Stomach smooth muscle (tissue), 2 donors: ENCODE results near the gene ZNF155.

ENCODE experiments used
- H3K27ac ChIP-seq: one replicate; pipeline ENCODE4 v1.7.0; 2013; ENCODE audit warnings: mild to moderate bottlenecking, low read length, inconsistent platforms
- H3K27me3 ChIP-seq, 2 donors: one replicate each; pipeline ENCODE4 v1.7.0; 2013; ENCODE audit warnings: low read length in 2 of 2; ENCODE audit not compliant: insufficient read depth in 2 of 2, control insufficient read depth in 1 of 2
- H3K36me3 ChIP-seq, 2 donors: one replicate each; pipeline ENCODE4 v1.7.0; 2013; ENCODE audit warnings: low read length in 2 of 2; ENCODE audit not compliant: control insufficient read depth in 2 of 2, insufficient read depth in 2 of 2
- H3K4me1 ChIP-seq: one replicate; pipeline ENCODE4 v1.7.0; 2013; ENCODE audit warnings: low read length; ENCODE audit not compliant: control insufficient read depth, insufficient read depth
- H3K4me3 ChIP-seq, 2 donors: one replicate each; pipeline ENCODE4 v1.7.0; 2013; ENCODE audit warnings: low read length in 2 of 2
- H3K9ac ChIP-seq, 2 donors: one replicate each; pipeline ENCODE4 v1.7.0; 2013; ENCODE audit warnings: low read length in 2 of 2, mild to moderate bottlenecking in 1 of 2
- H3K9me3 ChIP-seq, 2 donors: one replicate each; pipeline ENCODE4 v1.7.0; 2013; ENCODE audit warnings: low read length in 2 of 2; ENCODE audit not compliant: control insufficient read depth in 2 of 2
- donor health status: healthy.
- donor health status: Pancreatic carcinoma.

ZNF155 gene

DNA sequence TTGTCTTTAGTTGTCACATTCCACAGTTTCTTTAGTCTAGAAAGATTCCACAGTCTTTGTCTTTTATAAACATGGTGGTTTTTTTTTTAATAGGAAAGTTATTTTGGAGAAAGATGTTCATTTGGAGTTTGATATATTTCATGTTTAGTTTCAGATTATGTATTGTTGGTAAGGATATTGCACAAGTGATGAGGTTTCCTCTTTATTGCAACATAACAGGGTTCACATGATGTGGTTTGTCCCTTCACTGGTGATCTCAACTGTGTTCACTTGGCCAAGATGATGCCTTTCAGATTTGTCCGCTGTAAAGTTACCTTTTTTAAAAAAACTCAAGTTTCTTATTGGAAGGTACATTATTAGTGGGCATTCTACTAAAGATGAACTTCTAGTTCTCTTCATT lies 22.0 kb downstream of the ZNF155 start:
- no peak overlapping the region for H3K27ac ChIP-seq
- peaks cover 37 to 39% of the 10 kb centered on the region in 2 donors for H3K36me3 ChIP-seq
- peaks cover 22 to 29% of the 10 kb centered on the region in 2 donors for H3K9me3 ChIP-seq

GRCh38 chr19:44007473-44007872 lies 23.5 kb downstream of the ZNF155 start:
- Histone ChIP-seq H3K9me3 (peaks cover 23 to 39% of the 10 kb centered on the region in 2 donors), H3K36me3 (peaks cover 49 to 50% of the 10 kb centered on the region in 2 donors), H3K4me1 (peaks cover 8% of the 10 kb centered on the region), H3K9ac (no peak overlapping the region), H3K4me3 (no peak overlapping the region), H3K27ac (no peak overlapping the region), H3K27me3 (no peaks in the 10 kb centered on the region)

More for the DNA sequence above, 22.0 kb downstream of the ZNF155 start:
- Histone ChIP-seq H3K4me3 (no peak overlapping the region), H3K9ac (no peak overlapping the region), H3K4me1 (peaks cover 14% of the 10 kb centered on the region), H3K27me3 (no peaks in the 10 kb centered on the region)

DNA sequence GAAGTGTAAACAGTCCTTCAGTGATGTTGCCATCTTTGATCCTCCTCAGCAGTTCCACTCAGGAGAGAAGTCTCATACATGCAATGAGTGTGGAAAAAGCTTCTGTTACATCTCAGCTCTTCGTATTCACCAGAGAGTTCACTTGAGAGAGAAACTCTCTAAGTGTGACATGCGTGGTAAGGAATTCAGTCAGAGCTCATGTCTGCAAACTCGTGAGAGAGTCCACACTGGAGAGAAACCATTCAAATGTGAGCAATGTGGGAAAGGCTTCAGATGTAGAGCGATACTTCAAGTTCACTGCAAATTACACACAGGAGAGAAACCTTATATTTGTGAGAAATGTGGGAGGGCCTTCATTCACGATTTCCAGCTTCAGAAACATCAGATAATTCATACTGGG lies 26.5 kb downstream of the ZNF155 start:
- no peak overlapping the region for H3K27ac ChIP-seq
- H3K36me3 ChIP-seq: peaks cover 49 to 56% of the 10 kb centered on the region in 2 donors
- no peaks in the 10 kb centered on the region for H3K27me3 ChIP-seq
- H3K4me3 ChIP-seq: peak overlapping the region in 1 of 2 donors; percentile 17
- H3K9ac ChIP-seq: no peak overlapping the region
- H3K4me1 ChIP-seq: no peaks in the 10 kb centered on the region
- peaks cover 23 to 43% of the 10 kb centered on the region in 2 donors for H3K9me3 ChIP-seq

DNA sequence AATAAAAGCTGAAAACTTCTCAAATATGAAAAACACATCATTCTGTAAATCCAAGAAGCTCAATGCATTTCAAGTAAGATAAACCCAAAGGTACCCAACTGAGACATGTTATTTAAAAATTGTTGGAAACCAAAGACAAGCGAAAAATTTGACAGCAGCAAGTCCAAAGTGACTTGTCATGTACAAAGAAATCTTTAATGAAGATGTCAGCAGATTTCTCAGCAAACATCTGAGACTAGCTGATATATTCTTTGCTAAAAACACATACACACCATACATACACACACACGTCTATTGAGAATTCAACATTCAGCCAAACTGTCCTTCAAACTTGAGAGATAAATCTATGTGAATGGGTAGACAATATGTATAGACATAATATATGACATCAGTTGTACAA lies 35.5 kb downstream of the ZNF155 start:
- H3K9me3 ChIP-seq: no peaks in the 10 kb centered on the region
- no peak overlapping the region for H3K27ac ChIP-seq

GRCh38 chr19:44021221-44021620 lies 37.2 kb downstream of the ZNF155 start:
- Histone ChIP-seq H3K9me3 (no peaks in the 10 kb centered on the region), H3K27ac (no peak overlapping the region), H3K9ac (no peak overlapping the region), H3K4me1 (peaks cover 6% of the 10 kb centered on the region), H3K4me3 (no peak overlapping the region), H3K27me3 (no peaks in the 10 kb centered on the region), H3K36me3 (no peaks in the 10 kb centered on the region)

More for the DNA sequence above, 35.5 kb downstream of the ZNF155 start:
- Histone ChIP-seq H3K4me1 (no peaks in the 10 kb centered on the region), H3K27me3 (no peaks in the 10 kb centered on the region), H3K9ac (no peak overlapping the region), H3K4me3 (no peak overlapping the region), H3K36me3 (no peaks in the 10 kb centered on the region)

- no peak overlapping the region for H3K27ac ChIP-seq
- H3K27me3 ChIP-seq: no peaks in the 10 kb centered on the region
- H3K9ac ChIP-seq: peak overlapping the region; percentile 77 to 81
- H3K4me1 ChIP-seq: peaks cover 6% of the 10 kb centered on the region
- peaks cover 2 to 12% of the 10 kb centered on the region in 2 donors for H3K9me3 ChIP-seq
- peaks cover 28 to 29% of the 10 kb centered on the region in 2 donors for H3K36me3 ChIP-seq
- H3K4me3 ChIP-seq: peak overlapping the region; percentile 88 to 95
Measured at GRCh38 chr19:44024900-44025216, 40.9 kb downstream of the ZNF155 start.

- Histone ChIP-seq H3K27me3 (no peaks in the 10 kb centered on the region), H3K27ac (peak within 1 kb of the TSS; percentile 46), H3K4me3 (peak within 1 kb of the TSS; percentile 88 to 95), H3K4me1 (peaks cover 6% of the 10 kb centered on the region), H3K9me3 (peaks cover 4 to 16% of the 10 kb centered on the region in 2 donors), H3K36me3 (peaks cover 32 to 34% of the 10 kb centered on the region in 2 donors), H3K9ac (peak within 1 kb of the TSS; percentile 77 to 81)
Measured at GRCh38 chr19:44025217-44025936, 41.4 kb downstream of the ZNF155 start, which contains the start of gene ZNF222. ZNF222 (plus strand) TSS chr19:44025379; CDS start chr19:44025437, 58 bp downstream.

DNA sequence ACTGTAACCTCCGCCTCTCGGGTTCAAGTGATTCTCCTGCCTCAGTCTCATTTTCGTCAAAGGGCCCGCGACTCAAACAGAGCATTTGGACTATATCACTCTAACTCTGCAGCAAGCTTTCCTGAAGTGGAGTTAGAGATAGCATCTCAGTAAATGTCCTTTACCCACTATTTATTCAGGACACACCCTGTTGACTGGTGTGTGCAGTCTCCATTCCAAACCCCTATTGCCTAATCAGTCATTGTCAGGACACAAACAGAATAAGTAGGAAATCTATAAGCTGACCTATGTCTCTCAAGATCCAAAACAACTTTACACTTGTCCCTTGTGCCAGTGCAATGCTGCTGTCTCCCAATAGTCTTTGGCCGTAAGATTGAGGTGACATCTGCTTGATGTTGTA lies 42.6 kb downstream of the ZNF155 start:
- Histone ChIP-seq H3K27ac (no peak overlapping the region), H3K27me3 (no peaks in the 10 kb centered on the region), H3K4me1 (peaks cover 6% of the 10 kb centered on the region), H3K9ac (no peak overlapping the region), H3K36me3 (peaks cover 42 to 44% of the 10 kb centered on the region in 2 donors), H3K9me3 (peaks cover 15 to 22% of the 10 kb centered on the region in 2 donors), H3K4me3 (no peak overlapping the region)

DNA sequence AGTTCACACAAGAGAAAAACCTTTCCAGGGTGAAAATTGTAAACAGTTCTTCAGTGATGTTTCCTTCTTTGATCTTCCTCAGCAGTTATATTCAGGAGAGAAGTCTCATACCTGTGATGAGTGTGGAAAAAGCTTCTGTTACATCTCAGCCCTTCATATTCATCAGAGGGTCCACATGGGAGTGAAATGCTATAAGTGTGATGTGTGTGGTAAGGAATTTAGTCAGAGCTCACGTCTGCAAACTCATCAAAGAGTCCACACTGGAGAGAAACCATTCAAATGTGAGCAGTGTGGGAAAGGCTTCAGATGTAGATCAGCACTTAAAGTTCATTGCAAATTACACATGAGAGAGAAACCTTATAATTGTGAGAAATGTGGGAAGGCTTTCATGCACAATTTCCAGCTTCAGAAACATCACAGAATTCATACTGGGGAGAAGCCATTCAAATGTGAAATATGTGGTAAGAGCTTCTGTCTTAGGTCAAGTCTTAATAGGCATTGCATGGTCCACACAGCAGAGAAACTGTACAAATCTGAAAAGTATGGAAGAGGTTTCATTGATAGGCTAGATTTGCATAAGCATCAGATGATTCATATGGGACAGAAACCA lies 48.1 kb downstream of the ZNF155 start:
- H3K4me3 ChIP-seq: peak overlapping the region in 1 of 2 donors; percentile 41
- no peaks in the 10 kb centered on the region for H3K4me1 ChIP-seq
- no peaks in the 10 kb centered on the region for H3K27me3 ChIP-seq
- H3K9ac ChIP-seq: no peak overlapping the region
- H3K36me3 ChIP-seq: peaks cover 49 to 52% of the 10 kb centered on the region in 2 donors
- peaks cover 53% of the 10 kb centered on the region in 2 donors for H3K9me3 ChIP-seq
- no peak overlapping the region for H3K27ac ChIP-seq

- Histone ChIP-seq H3K4me1 (no peaks in the 10 kb centered on the region), H3K9ac (no peak overlapping the region), H3K27ac (no peak overlapping the region), H3K27me3 (no peaks in the 10 kb centered on the region), H3K36me3 (no peaks in the 10 kb centered on the region), H3K4me3 (no peak overlapping the region), H3K9me3 (peaks cover 0 to 7% of the 10 kb centered on the region in 2 donors)
Measured at GRCh38 chr19:44042147-44042546, 58.2 kb downstream of the ZNF155 start.
